ENCODE data around the gene STK17B. TPM values are rescaled to one million over a fixed set of nuclear protein-coding genes. Genes with fewer than 3 reads are reported as not detected.
A peak's percentile ranks its signal among the peaks of the same experiment; 100 is the strongest.

Gene STK17B
- total RNA-seq, 2 donors from 2014 or later: 40.2 to 47.6 TPM

DNA sequence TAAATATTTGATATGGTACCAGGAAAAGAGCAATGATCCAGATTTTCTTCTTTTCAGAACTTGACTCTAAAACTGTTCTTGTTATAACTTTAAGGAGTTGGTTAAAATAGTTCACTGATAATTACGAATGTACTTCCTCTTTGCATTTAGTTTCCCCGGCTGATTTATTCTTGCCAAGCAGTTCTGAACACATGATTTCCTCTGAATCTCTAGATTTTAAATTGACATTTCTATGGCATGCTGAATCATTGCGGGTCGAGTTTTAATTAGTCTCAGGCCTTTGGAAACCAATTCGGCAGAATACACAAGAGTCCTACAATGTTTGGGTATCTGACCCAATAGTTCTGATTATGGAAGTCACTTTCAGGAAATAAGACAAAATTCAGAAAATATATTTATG, 65.4 kb downstream of the STK17B start:
- H3K27me3 ChIP-seq (replicated peaks; ENCODE audit: insufficient read depth): no peaks in the 10 kb centered on the region
- no peak overlapping the region for H3K27ac ChIP-seq
- ATAC-seq (ENCODE audit: insufficient number of reproducible peaks, low FRiP score, low read depth): no peak
- H3K36me3 ChIP-seq: no peaks in the 10 kb centered on the region
- no peak for DNase-seq (ENCODE audit: low spot score)
- no peaks in the 10 kb centered on the region for H3K9me3 ChIP-seq
- TF ChIP-seq, protein P1, sequence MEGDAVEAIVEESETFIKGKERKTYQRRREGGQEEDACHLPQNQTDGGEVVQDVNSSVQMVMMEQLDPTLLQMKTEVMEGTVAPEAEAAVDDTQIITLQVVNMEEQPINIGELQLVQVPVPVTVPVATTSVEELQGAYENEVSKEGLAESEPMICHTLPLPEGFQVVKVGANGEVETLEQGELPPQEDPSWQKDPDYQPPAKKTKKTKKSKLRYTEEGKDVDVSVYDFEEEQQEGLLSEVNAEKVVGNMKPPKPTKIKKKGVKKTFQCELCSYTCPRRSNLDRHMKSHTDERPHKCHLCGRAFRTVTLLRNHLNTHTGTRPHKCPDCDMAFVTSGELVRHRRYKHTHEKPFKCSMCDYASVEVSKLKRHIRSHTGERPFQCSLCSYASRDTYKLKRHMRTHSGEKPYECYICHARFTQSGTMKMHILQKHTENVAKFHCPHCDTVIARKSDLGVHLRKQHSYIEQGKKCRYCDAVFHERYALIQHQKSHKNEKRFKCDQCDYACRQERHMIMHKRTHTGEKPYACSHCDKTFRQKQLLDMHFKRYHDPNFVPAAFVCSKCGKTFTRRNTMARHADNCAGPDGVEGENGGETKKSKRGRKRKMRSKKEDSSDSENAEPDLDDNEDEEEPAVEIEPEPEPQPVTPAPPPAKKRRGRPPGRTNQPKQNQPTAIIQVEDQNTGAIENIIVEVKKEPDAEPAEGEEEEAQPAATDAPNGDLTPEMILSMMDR (IDR thresholded peaks at IDR 0.05): no peak
- H3K4me3 ChIP-seq: no peak overlapping the region
- peaks cover 0 to 11% of the 10 kb centered on the region in 2 donors for H3K4me1 ChIP-seq (ENCODE audit: control insufficient read depth in 1 of 2, low read depth in 2 of 2)

DNA sequence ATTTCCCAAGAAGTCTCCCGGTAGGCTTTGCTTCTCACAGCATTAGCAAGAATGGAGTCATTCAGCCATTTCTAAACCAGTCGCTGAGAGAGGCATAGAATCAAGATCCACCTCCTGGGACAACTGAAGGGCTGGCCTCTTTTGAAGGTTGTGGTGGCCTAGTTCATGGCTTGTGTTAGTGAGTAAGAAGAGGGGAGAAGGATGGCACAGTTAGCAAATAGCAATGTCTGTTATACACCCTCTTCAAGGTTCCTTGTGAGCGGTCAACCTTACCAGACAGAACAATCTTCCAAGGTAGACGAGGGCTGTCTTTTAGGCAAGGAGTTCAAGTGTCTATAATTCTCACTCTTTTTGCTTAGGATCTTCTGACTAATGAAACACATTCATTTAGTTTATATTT, 67.3 kb downstream of the STK17B start:
- no peak overlapping the region for H3K27ac ChIP-seq
- DNase-seq (ENCODE audit: low spot score): no peak
- no peak overlapping the region for H3K4me3 ChIP-seq
- no peak for ATAC-seq (ENCODE audit: insufficient number of reproducible peaks, low FRiP score, low read depth)
- H3K27me3 ChIP-seq (replicated peaks; ENCODE audit: insufficient read depth): no peaks in the 10 kb centered on the region
- no peaks in the 10 kb centered on the region for H3K9me3 ChIP-seq
- TF ChIP-seq, protein P1 (IDR thresholded peaks at IDR 0.05): no peak
- no peaks in the 10 kb centered on the region for H3K36me3 ChIP-seq
- H3K4me1 ChIP-seq (ENCODE audit: control insufficient read depth in 1 of 2, low read depth in 2 of 2): peaks cover 0 to 3% of the 10 kb centered on the region in 2 donors

DNA sequence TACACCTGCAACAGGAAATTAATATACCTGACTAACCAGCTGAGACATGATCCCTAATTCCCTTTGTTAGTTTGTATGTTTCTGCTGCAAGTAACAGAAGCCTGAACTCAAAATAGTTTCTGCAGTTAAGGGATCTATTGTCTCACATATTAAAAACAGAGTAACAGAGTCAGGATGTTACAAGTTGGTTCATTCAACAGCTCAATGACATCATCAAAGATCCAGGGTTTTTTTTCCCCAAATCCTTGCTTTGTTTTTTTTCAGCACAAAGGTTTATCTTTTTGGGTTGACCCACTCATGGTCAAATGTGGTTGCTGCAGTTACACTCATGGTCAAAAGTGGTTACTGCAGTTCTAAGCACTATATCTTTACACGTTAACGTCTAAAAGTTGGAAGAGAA, 67.8 kb downstream of the STK17B start:
- H3K4me3 ChIP-seq: no peak overlapping the region
- no peak for ATAC-seq (ENCODE audit: insufficient number of reproducible peaks, low FRiP score, low read depth)
- no peak for DNase-seq (ENCODE audit: low spot score)
- no peaks in the 10 kb centered on the region for H3K36me3 ChIP-seq
- TF ChIP-seq, protein P1 (IDR thresholded peaks at IDR 0.05): no peak
- no peak overlapping the region for H3K27ac ChIP-seq
- H3K9me3 ChIP-seq: no peaks in the 10 kb centered on the region
- peaks cover 0 to 3% of the 10 kb centered on the region in 2 donors for H3K4me1 ChIP-seq (ENCODE audit: control insufficient read depth in 1 of 2, low read depth in 2 of 2)
- H3K27me3 ChIP-seq (replicated peaks; ENCODE audit: insufficient read depth): no peaks in the 10 kb centered on the region

DNA sequence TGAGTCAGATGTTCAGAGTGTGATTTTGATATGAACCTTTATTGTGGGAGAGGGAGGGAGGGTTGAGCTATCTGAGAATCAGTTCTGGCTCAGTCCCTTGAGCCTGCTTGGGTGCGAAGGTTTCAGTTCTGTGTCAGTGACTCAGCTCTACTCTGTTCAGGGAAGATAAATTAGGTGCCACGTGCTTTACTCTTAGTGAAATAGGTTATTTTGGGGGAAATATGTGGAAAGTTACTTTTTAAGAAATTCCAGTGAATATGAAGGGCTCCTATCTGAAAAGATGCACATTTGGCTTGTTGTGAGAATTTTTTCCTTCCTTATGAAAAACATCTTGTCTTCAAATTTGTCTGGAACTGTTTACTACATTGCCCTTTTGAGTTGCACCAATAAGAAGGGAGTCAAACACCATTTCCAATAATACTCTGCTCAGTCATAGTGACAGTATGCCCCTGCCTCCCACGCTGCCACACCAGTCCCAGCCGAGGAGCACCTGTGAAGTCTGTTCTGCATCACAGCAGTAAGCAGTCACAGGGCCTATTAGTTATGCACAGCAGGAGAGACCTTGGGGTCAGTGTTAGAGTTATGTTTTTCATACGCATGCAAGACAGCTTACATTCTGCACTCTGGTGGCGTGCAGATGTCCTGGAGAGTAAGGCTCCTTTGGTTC, 69.9 kb downstream of the STK17B start:
- Histone ChIP-seq H3K4me3 (no peak overlapping the region), H3K36me3 (no peaks in the 10 kb centered on the region), H3K27ac (no peak overlapping the region), H3K27me3 (replicated peaks; ENCODE audit: insufficient read depth) (no peaks in the 10 kb centered on the region), H3K9me3 (no peaks in the 10 kb centered on the region), H3K4me1 (ENCODE audit: control insufficient read depth in 1 of 2, low read depth in 2 of 2) (peaks cover 0 to 3% of the 10 kb centered on the region in 2 donors)
- TF ChIP-seq, protein P1 (IDR thresholded peaks at IDR 0.05): no peak
- no peak for DNase-seq (ENCODE audit: low spot score)
- peak; percentile 69 for ATAC-seq (ENCODE audit: insufficient number of reproducible peaks, low FRiP score, low read depth)

DNA sequence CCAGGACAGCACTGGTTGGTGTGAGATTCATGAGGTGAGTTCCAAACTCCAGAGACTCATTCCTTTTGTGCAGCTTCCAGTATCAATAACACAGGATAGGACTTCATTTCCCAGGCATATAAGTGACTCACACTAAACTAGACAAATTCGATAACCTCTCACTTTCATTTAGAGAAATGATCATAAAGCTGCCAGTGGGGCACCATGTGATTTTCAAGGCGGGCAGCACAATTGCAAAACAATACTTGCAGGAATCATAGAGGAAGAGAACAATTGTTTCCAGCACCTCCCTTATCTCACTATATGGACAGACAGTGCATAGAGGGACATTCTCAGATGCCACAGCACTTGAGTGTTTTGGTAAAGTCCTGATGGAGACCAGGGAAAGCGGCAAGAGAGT, 71.5 kb downstream of the STK17B start:
- Histone ChIP-seq H3K27me3 (replicated peaks; ENCODE audit: insufficient read depth) (no peaks in the 10 kb centered on the region), H3K4me1 (ENCODE audit: control insufficient read depth in 1 of 2, low read depth in 2 of 2) (peaks cover 0 to 3% of the 10 kb centered on the region in 2 donors), H3K9me3 (no peaks in the 10 kb centered on the region), H3K4me3 (no peak overlapping the region), H3K36me3 (no peaks in the 10 kb centered on the region), H3K27ac (no peak overlapping the region)
- ATAC-seq (ENCODE audit: insufficient number of reproducible peaks, low FRiP score, low read depth) (no peak), DNase-seq (ENCODE audit: low spot score) (no peak)
- TF ChIP-seq, protein P1 (IDR thresholded peaks at IDR 0.05): no peak

Measured in thoracic aorta (tissue), 2 donors.